Panc1 (cell line): ENCODE data around the gene HCN4. TPM values are rescaled to one million over a fixed set of nuclear protein-coding genes. Genes with fewer than 3 reads are reported as not detected.

Source experiments
- ATAC-seq: fragments of 200-7000 bp; cut with Tn5 transposase; 2 replicates; pipeline ENCODE4 v1.9.1; 2020; ENCODE audit warnings: mild to moderate bottlenecking, moderate library complexity
- BruUV-seq: library from RNA; stranded (reverse); fragments of 400-500 nt; replicated peaks from 2 replicates; lab custom pipeline; 2021; lab: Mats Ljungman, UMichigan
- CTCF ChIA-PET: fragments of 300-600 bp; sonication (Branson Sonifier 250); formaldehyde crosslinking; loops from one replicate; lab custom pipeline; 2022; ENCODE audit warnings: antibody characterized with exemption; lab: Charles Lee
- POLR2A ChIA-PET: fragments of 300-600 bp; sonication (Branson Sonifier 250); formaldehyde crosslinking; loops from one replicate; lab custom pipeline; 2022; ENCODE audit warnings: antibody characterized with exemption; lab: Charles Lee
- DNase-seq: peaks from one replicate; pipeline ENCODE4 v3.0.0-alpha.2; 2010; ENCODE audit warnings: low read depth, low spot score
- H3K27ac ChIP-seq: 2 replicates; pipeline ENCODE4 v1.5.1; 2011; ENCODE audit warnings: mild to moderate bottlenecking, low read length, inconsistent platforms
- H3K27me3 ChIP-seq: fragments of 200-500 bp; sonication (Bioruptor generic); 2 replicates; pipeline ENCODE4 v1.6.0; 2014; ENCODE audit warnings: low read length, inconsistent platforms; ENCODE audit not compliant: control insufficient read depth, insufficient read depth
- H3K36me3 ChIP-seq: fragments of 200-500 bp; sonication (Bioruptor generic); 2 replicates; pipeline ENCODE4 v1.5.1; 2014; ENCODE audit warnings: inconsistent platforms, mild to moderate bottlenecking, low read length, moderate library complexity; ENCODE audit not compliant: control insufficient read depth, insufficient read depth
- H3K4me1 ChIP-seq: 2 replicates; pipeline ENCODE4 v1.5.1; 2011; ENCODE audit warnings: inconsistent platforms, mild to moderate bottlenecking, low read length, moderate library complexity; ENCODE audit not compliant: control insufficient read depth, insufficient read depth
- H3K4me3 ChIP-seq, 2 experiments: 2 replicates each; pipeline ENCODE4 v1.5.1; 2011 to 2012; ENCODE audit warnings: low read depth in 2 of 2, low read length in 2 of 2, mild to moderate bottlenecking in 2 of 2, inconsistent platforms in 1 of 2, moderate library complexity in 1 of 2
- H3K9me3 ChIP-seq: fragments of 200-500 bp; sonication (Bioruptor generic); 2 replicates; pipeline ENCODE4 v1.5.1; 2014; ENCODE audit warnings: low read depth, mild to moderate bottlenecking, inconsistent platforms, low read length, moderate library complexity; ENCODE audit not compliant: control insufficient read depth, insufficient read depth
- POLR2AphosphoS5 ChIP-seq: IDR thresholded peaks from 2 replicates; pipeline ENCODE4 v1.6.1; 2012; ENCODE audit warnings: mild to moderate bottlenecking, low read depth, low read length, moderate library complexity
- REST ChIP-seq, 2 experiments: IDR thresholded peaks; 2 replicates each; pipeline ENCODE4 v1.6.1; 2011 to 2012; ENCODE audit warnings: low read depth in 2 of 2, control low read depth in 1 of 2, low read length in 1 of 2, mild to moderate bottlenecking in 1 of 2, moderate library complexity in 1 of 2; ENCODE audit not compliant: insufficient read depth in 1 of 2
- SIN3A ChIP-seq: IDR thresholded peaks from 2 replicates; pipeline ENCODE4 v1.6.1; 2012; ENCODE audit warnings: low read depth, mild to moderate bottlenecking, low read length, moderate library complexity, borderline replicate concordance; ENCODE audit not compliant: insufficient read depth
- TCF7L2 ChIP-seq: IDR thresholded peaks from 2 replicates; pipeline ENCODE4 v1.6.1; 2011; ENCODE audit warnings: mild to moderate bottlenecking, low read depth, low read length, inconsistent platforms
- in situ Hi-C: cut with HindIII; loops from 2 replicates; pipeline ENCODE4 v1.10.0; 2016; ENCODE audit warnings: low sequenced_read_pairs, low pct_unique_long_range_greater_than_20kb
- intact Hi-C: fragments of 100-400 bp; cut with micrococcal nuclease; formaldehyde crosslinking; loops from one replicate; pipeline ENCODE4 v1.10.0; 2022; ENCODE audit not compliant: unreplicated experiment
- total RNA-seq: library from RNA; stranded (reverse); gene quantifications from one replicate; pipeline ENCODE4 v1.2.1, GENCODE V29; 2021; ENCODE audit not compliant: unreplicated experiment
- TF ChIP-seq, protein P1 (sequence below): fragments of 450-650 bp; IDR thresholded peaks from 2 replicates; pipeline ENCODE4 v1.5.1; 2017; ENCODE audit warnings: mild to moderate bottlenecking

The HCN4 gene
- total RNA-seq, 1 experiment from 2014 or later: 0.15 TPM

DNA sequence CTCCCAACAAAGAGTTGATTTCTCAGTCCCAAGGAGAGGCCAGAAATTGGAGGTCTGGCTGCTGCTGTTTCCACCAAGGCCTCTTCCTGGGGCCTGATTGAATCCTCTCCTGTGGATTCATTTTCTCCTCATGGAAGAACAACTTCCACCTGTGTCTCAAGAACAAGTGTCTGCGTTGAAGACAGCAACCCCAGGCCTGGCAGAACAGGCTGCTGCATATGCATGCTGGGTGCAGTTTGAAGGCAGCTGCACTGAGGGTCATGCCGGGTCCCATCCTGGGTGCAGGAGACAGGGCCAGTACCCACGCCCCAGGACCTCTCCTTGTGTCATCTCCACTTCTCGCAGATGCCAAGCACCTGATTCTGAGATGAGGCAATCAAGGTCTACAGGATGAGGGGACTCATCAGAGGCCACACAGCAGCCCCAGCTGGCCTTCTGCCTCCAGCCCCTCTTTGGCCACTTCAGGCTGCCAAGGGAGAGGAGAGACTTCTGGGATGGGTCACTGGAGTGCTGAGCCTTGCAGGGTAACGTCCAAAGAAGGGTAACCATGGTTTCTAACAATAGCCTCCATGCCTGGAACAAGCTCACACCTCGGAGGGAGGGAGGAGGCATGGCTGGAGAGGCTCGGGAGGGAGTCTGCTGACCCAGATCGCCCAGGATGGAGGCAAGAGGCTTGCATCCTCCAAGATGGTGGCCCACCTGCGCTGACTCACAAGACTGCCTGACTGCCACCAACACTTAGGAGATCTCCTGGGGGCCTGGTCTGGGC is 30.0 kb downstream of the HCN4 start:
- ChIA-PET CTCF (no interaction called here), POLR2A (interaction anchor here (0.9 kb wide), 1 partner anchor 264 kb away, joined by 5 read pairs; no protein-coding TSS in a partner anchor)
- intact Hi-C loops (no loop called here), in situ Hi-C loops (no loop called here)
- ATAC-seq (no peak), DNase-seq (no peak)
- H3K9me3 ChIP-seq: no peaks in the 10 kb centered on the region
- H3K4me3 ChIP-seq: no peak overlapping the region
- no peak overlapping the region for H3K27ac ChIP-seq
- no TSS peak for BruUV-seq
- no peak for TF ChIP-seq REST (IDR thresholded peaks at IDR 0.05; ENCODE audit: insufficient read depth in 1 of 2, low read depth in 2 of 2, low read length in 1 of 2)
- no peak for TF ChIP-seq TCF7L2
- TF ChIP-seq POLR2AphosphoS5: no peak
- no peak for TF ChIP-seq SIN3A
- TF ChIP-seq, protein P1, sequence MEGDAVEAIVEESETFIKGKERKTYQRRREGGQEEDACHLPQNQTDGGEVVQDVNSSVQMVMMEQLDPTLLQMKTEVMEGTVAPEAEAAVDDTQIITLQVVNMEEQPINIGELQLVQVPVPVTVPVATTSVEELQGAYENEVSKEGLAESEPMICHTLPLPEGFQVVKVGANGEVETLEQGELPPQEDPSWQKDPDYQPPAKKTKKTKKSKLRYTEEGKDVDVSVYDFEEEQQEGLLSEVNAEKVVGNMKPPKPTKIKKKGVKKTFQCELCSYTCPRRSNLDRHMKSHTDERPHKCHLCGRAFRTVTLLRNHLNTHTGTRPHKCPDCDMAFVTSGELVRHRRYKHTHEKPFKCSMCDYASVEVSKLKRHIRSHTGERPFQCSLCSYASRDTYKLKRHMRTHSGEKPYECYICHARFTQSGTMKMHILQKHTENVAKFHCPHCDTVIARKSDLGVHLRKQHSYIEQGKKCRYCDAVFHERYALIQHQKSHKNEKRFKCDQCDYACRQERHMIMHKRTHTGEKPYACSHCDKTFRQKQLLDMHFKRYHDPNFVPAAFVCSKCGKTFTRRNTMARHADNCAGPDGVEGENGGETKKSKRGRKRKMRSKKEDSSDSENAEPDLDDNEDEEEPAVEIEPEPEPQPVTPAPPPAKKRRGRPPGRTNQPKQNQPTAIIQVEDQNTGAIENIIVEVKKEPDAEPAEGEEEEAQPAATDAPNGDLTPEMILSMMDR: no peak
- no peaks in the 10 kb centered on the region for H3K4me1 ChIP-seq
- no peaks in the 10 kb centered on the region for H3K36me3 ChIP-seq
- H3K27me3 ChIP-seq: no peaks in the 10 kb centered on the region

GRCh38 chr15:73338058-73338457 is 30.7 kb downstream of the HCN4 start:
- no TSS peak for BruUV-seq
- Histone ChIP-seq H3K27me3 (no peaks in the 10 kb centered on the region), H3K27ac (no peak overlapping the region), H3K4me1 (no peaks in the 10 kb centered on the region), H3K4me3 (no peak overlapping the region), H3K36me3 (no peaks in the 10 kb centered on the region), H3K9me3 (no peaks in the 10 kb centered on the region)
- TF ChIP-seq REST (IDR thresholded peaks at IDR 0.05; ENCODE audit: insufficient read depth in 1 of 2, low read depth in 2 of 2, low read length in 1 of 2): no peak
- no peak for TF ChIP-seq SIN3A
- TF ChIP-seq, protein P1: no peak
- TF ChIP-seq TCF7L2: no peak
- TF ChIP-seq POLR2AphosphoS5: no peak
- CTCF ChIA-PET: no interaction called here
- in situ Hi-C loops (no loop called here), intact Hi-C loops (no loop called here)
- no peak for DNase-seq
- POLR2A ChIA-PET: no interaction called here
- no peak for ATAC-seq
